Measurements from ENCODE around the gene FAM117B. TPM values are rescaled to one million over a fixed set of nuclear protein-coding genes. Genes with fewer than 3 reads are reported as not detected.
"Not testable (repeated sequence)": the region's sequence is repeated elsewhere in the genome, so short reads cannot be mapped to it uniquely, and the experiment has no call there.

FAM117B gene
- total and polyA plus RNA-seq, 8 donors, result 1.9 to 49.8 (median 13.3) TPM

DNA sequence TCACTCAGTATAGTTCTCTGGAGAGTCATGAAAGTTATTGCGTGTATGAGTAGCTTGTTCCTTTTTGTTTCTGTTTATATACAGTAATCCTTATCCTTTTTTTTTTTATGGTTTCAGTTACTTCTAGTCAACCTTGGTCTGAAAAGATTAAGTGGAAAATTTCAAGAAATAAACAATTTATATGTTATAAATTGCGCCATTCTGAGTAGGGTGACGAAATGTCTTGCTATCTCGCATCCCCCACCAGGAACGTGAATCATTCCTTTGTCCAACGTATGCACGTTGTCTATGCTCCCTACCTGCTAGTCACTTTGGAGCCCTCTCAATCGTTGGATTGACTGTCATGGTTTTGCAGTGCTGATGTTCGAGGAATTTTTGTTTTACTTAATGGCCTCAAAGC lies 60.4 kb downstream of the FAM117B start:
- Histone ChIP-seq H3K27ac (no peak overlapping the region), H3K36me3 (peaks cover 0 to 25% (median 12%) of the 10 kb centered on the region in 4 donors), H3K9me3 (no peaks in the 10 kb centered on the region), H3K27me3 (no peaks in the 10 kb centered on the region), H3K4me3 (no peak overlapping the region), H3K4me1 (no peaks in the 10 kb centered on the region)
- intact Hi-C loops (cut with DNase I; ENCODE audit: low total_unique reads), result no loop called here
- no peak for DNase-seq
- WGBS, 5 donors, result 70 to 89% (median 82%) methylated on average over 9 of the region's 9 CpGs
- TF ChIP-seq POLR2AphosphoS5 (IDR thresholded peaks at IDR 0.05), result no peak
- no peak for TF ChIP-seq EP300 (IDR thresholded peaks at IDR 0.05)
- no peak for TF ChIP-seq POLR2A (IDR thresholded peaks at IDR 0.05)
- TF ChIP-seq, protein P1, sequence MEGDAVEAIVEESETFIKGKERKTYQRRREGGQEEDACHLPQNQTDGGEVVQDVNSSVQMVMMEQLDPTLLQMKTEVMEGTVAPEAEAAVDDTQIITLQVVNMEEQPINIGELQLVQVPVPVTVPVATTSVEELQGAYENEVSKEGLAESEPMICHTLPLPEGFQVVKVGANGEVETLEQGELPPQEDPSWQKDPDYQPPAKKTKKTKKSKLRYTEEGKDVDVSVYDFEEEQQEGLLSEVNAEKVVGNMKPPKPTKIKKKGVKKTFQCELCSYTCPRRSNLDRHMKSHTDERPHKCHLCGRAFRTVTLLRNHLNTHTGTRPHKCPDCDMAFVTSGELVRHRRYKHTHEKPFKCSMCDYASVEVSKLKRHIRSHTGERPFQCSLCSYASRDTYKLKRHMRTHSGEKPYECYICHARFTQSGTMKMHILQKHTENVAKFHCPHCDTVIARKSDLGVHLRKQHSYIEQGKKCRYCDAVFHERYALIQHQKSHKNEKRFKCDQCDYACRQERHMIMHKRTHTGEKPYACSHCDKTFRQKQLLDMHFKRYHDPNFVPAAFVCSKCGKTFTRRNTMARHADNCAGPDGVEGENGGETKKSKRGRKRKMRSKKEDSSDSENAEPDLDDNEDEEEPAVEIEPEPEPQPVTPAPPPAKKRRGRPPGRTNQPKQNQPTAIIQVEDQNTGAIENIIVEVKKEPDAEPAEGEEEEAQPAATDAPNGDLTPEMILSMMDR (IDR thresholded peaks at IDR 0.05), result no peak

DNA sequence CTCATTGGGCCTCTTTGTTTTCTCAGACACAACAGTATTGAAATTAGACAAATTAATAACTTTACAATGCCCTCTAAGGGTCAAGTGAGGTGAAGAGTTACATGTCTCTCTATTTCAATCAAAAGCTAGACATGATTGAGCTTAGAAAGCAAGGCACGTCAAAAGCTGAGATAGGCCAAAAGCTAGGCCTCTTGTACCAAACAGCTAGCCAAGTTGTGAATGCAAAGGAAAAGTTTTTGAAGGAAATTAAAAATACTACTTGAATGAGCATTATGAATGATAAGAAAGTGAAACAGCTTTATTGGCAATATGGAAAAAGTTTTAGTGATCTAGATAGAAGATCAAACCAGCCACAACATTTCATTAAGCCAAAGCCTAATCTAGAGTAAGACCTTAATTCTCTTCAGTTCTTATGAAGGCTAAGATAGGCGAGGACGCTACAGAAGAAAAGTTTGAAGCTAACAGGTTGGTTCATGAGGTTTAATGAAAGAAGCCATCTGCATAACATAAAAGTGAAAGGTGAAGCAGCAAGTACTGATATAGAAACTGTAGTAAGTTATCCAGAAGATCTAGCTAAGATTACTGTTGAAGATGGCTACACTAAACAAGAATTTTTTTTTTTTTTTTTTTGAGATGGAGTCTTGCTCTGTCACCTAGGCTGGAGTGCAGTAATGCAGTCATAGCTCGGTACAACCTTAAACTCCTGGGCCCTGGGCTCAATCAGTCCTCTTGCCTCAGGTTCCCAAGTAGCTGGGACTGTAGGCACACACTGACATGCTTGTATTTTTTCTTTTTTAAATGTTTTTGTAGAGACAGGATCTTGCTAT lies 65.5 kb downstream of the FAM117B start:
- H3K27ac ChIP-seq, result no peak overlapping the region
- WGBS, 5 donors, result 88 to 89% (median 88%) methylated on average over 4 of the region's 4 CpGs
- intact Hi-C loops (cut with DNase I; ENCODE audit: low total_unique reads), result no loop called here
- no peaks in the 10 kb centered on the region for H3K9me3 ChIP-seq
- no peaks in the 10 kb centered on the region for H3K4me1 ChIP-seq
- no peak overlapping the region for H3K4me3 ChIP-seq
- H3K36me3 ChIP-seq, result peaks cover 0 to 25% (median 12%) of the 10 kb centered on the region in 4 donors
- DNase-seq, result no peak
- no peaks in the 10 kb centered on the region for H3K27me3 ChIP-seq
- TF ChIP-seq EP300 (IDR thresholded peaks at IDR 0.05) (no peak), POLR2A (IDR thresholded peaks at IDR 0.05) (no peak), POLR2AphosphoS5 (IDR thresholded peaks at IDR 0.05) (no peak)
- TF ChIP-seq, protein P1 (IDR thresholded peaks at IDR 0.05), result no peak

DNA sequence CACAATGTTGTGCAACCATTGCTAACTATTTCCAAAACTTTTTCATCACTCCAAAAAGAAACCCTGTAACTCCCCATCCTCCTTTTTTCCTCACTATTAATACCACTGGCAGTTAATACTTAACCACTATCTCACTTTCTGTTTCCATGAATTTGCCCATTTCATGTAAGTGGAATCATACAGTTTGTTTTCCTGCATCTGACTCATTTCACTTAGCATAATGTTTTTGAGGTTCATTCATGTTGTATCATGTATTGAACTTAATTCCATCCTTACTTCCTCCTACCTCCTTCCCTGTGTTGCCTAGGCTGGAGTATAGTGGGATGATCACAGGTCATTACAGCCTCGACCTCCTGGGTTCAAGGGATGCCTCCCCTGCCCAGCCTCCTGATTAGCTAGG lies 68.3 kb downstream of the FAM117B start:
- H3K27me3 ChIP-seq, result no peaks in the 10 kb centered on the region
- H3K4me1 ChIP-seq, result no peaks in the 10 kb centered on the region
- WGBS, 5 donors, result 67 to 88% (median 80%) methylated on average over 1 of the region's 1 CpG
- TF ChIP-seq POLR2A (IDR thresholded peaks at IDR 0.05) (no peak), POLR2AphosphoS5 (IDR thresholded peaks at IDR 0.05) (no peak), EP300 (IDR thresholded peaks at IDR 0.05) (no peak)
- TF ChIP-seq, protein P1 (IDR thresholded peaks at IDR 0.05), result no peak
- H3K9me3 ChIP-seq, result no peaks in the 10 kb centered on the region
- H3K36me3 ChIP-seq, result peaks cover 0 to 3% (median 0%) of the 10 kb centered on the region in 4 donors
- intact Hi-C loops (cut with DNase I; ENCODE audit: low total_unique reads), result no loop called here
- H3K27ac ChIP-seq, result peak overlapping the region in 1 of 5 donors; percentile 54
- H3K4me3 ChIP-seq, result no peak overlapping the region
- DNase-seq, result no peak

DNA sequence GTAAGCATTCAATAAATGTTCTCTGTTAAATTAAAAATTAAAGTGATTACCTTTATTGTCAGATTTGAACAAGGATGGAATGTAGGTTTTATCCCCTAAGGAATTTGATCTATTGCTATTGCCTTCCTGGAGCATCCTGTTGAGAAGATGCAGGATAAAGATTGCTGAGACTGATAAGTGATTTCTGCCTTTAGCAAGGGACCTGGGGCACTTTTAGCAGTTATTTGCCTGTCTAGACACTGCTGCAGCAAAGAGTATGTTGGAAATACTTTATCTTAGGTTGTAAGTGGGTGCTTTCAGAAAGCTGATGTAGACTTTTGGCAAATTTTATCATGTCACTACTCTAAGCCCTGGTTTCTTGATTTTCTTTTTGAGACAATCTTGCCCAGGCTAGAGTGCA lies 69.5 kb downstream of the FAM117B start:
- Histone ChIP-seq H3K36me3 (no peaks in the 10 kb centered on the region), H3K27ac (no peak overlapping the region), H3K4me3 (no peak overlapping the region), H3K27me3 (no peaks in the 10 kb centered on the region), H3K4me1 (no peaks in the 10 kb centered on the region), H3K9me3 (no peaks in the 10 kb centered on the region)
- TF ChIP-seq EP300 (IDR thresholded peaks at IDR 0.05) (no peak), POLR2AphosphoS5 (IDR thresholded peaks at IDR 0.05) (no peak)
- DNase-seq, result no peak
- intact Hi-C loops (cut with DNase I; ENCODE audit: low total_unique reads), result no loop called here

DNA sequence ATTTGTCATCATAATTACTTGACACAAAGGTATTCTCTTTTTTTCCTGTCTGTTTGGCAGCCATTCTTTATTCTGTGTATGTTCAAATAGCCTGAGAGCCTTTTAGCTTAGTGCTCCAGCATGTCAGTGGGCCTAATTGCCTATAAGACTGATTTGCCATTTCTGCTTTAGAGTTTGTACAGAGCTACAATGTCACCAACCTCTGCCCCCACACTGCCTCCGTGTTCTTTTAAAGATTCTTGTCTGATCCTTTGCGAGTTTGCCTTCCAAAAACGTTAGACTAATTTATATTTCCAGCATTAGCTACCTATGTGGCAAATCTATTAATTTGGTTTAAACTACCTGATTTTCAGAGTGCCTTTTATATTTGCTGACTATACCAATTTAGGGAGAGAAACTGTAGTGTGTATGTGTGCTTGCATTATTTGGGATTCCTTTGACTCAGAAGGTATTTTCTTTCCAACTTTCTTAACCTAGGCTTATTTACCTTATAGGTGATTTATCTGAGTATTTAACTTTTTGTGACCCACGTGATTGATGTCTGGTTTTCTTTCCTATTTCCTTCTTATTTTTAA lies 70.8 kb downstream of the FAM117B start:
- peak in 1 of 2 donors; percentile 10 for DNase-seq
- H3K27me3 ChIP-seq, result no peaks in the 10 kb centered on the region
- H3K4me1 ChIP-seq, result no peaks in the 10 kb centered on the region

DNA sequence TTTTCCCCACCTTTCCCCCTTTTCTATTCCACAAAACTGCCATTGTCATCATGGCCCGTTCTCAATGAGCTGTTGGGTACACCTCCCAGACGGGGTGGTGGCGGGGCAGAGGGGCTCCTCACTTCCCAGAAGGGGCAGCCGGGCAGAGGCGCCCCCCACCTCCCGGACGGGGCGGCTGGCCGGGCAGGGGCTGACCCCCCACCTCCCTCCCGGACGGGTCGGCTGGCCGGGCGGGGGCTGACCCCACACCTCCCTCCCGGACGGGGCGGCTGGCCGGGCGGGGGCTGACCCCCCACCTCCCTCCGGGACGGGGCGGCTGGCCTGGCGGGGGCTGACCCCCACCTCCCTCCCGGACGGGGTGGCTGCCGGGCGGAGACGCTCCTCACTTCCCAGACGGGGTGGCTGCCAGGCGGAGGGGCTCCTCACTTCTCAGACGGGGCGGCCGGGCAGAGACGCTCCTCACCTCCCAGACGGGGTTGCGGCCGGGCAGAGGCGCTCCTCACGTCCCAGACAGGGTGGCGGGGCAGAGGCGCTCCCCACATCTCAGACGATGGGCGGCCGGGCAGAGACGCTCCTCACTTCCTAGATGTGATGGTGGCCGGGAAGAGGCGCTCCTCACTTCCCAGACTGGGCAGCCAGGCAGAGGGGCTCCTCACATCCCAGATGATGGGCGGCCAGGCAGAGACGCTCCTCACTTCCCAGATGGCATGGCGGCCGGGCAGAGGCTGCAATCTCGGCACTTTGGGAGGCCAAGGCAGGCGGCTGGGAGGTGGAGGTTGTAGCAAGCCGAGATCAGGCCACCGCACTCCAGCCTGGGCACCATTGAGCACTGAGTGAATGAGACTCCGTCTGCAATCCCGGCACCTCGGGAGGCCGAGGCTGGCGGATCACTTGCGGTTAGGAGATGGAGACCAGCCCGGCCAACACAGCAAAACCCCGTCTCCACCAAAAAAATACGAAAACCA lies 80.5 kb downstream of the FAM117B start:
- WGBS, 5 donors, result 96 to 99% (median 97%) methylated on average over 22 to 54 of the region's 64 CpGs
- H3K27me3 ChIP-seq; DNase-seq; H3K27ac ChIP-seq; H3K4me1 ChIP-seq; H3K36me3 ChIP-seq; H3K4me3 ChIP-seq; intact Hi-C loops (cut with DNase I; ENCODE audit: low total_unique reads): not testable (repeated sequence)
- peaks cover 3 to 41% (median 22%) of the 10 kb centered on the region in 4 donors for H3K9me3 ChIP-seq

More for the DNA sequence above, 70.8 kb downstream of the FAM117B start:
- 41 to 57% (median 44%) methylated on average over 4 of the region's 4 CpGs for WGBS, 5 donors
- H3K4me3 ChIP-seq, result no peak overlapping the region
- intact Hi-C loops (cut with DNase I; ENCODE audit: low total_unique reads), result no loop called here
- no peaks in the 10 kb centered on the region for H3K9me3 ChIP-seq
- no peaks in the 10 kb centered on the region for H3K36me3 ChIP-seq
- no peak overlapping the region for H3K27ac ChIP-seq
- TF ChIP-seq POLR2AphosphoS5 (IDR thresholded peaks at IDR 0.05) (no peak), EP300 (IDR thresholded peaks at IDR 0.05) (no peak), POLR2A (IDR thresholded peaks at IDR 0.05) (no peak)
- TF ChIP-seq, protein P1 (IDR thresholded peaks at IDR 0.05), result no peak
